CD14-positive monocyte (primary cell): ENCODE data around the gene SLC25A51. TPM values are rescaled to one million over a fixed set of nuclear protein-coding genes. Genes with fewer than 3 reads are reported as not detected.

ENCODE experiments used
- DNase-seq, 3 donors: peaks; one replicate each; pipeline ENCODE4 v3.0.0-alpha.2; 2011 to 2022
- H2AFZ ChIP-seq: 2 replicates; pipeline ENCODE4 v1.6.0; 2012; ENCODE audit warnings: mild to moderate bottlenecking, low read depth, low read length, inconsistent platforms; ENCODE audit not compliant: insufficient read depth, poor library complexity, severe bottlenecking
- H3K27ac ChIP-seq, 2 donors: 1 replicate in 1 of 2; 2 replicates in 1 of 2; pipeline ENCODE4 v1.5.1; 2012 to 2013; ENCODE audit warnings: low read length in 2 of 2, control low read depth in 1 of 2, inconsistent platforms in 1 of 2, low read depth in 1 of 2, mild to moderate bottlenecking in 1 of 2
- H3K27me3 ChIP-seq, 2 donors: one replicate each; pipeline versions ENCODE4 v1.6.0 to v1.6.1; 2011 to 2013; ENCODE audit warnings: low read length in 2 of 2; ENCODE audit not compliant: control insufficient read depth in 2 of 2, insufficient read depth in 2 of 2
- H3K36me3 ChIP-seq, 2 donors: replicated peaks in 1 of 2; 1 replicate in 1 of 2; 2 replicates in 1 of 2; pipeline versions ENCODE4 v1.5.1 to v1.6.1; 2012 to 2013; ENCODE audit warnings: low read length in 2 of 2, control low read depth in 1 of 2, inconsistent platforms in 1 of 2, mild to moderate bottlenecking in 1 of 2; ENCODE audit not compliant: insufficient read depth in 2 of 2, control insufficient read depth in 1 of 2
- H3K4me1 ChIP-seq, 2 donors: 1 replicate in 1 of 2; 2 replicates in 1 of 2; pipeline versions ENCODE4 v1.5.1 to v1.6.1; 2012 to 2013; ENCODE audit warnings: low read length in 2 of 2, control low read depth in 1 of 2, inconsistent platforms in 1 of 2, mild to moderate bottlenecking in 1 of 2, moderate library complexity in 1 of 2; ENCODE audit not compliant: insufficient read depth in 2 of 2, control insufficient read depth in 1 of 2
- H3K4me2 ChIP-seq: replicated peaks from 2 replicates; pipeline ENCODE3; 2012; ENCODE audit warnings: low read length, moderate library complexity, mild to moderate bottlenecking; ENCODE audit not compliant: poor library complexity, severe bottlenecking; ENCODE audit errors: extremely low read depth
- H3K4me3 ChIP-seq, 3 experiments: fragments of 200-600 bp in 1 of 3; sonication (generic) in 1 of 3; replicated peaks in 1 of 3; 1 replicate in 2 of 3; 2 replicates in 1 of 3; pipeline ENCODE4 v1.5.1; 2011 to 2013; ENCODE audit warnings: low read length in 3 of 3, mild to moderate bottlenecking in 3 of 3, control low read depth in 2 of 3, low read depth in 2 of 3, inconsistent platforms in 1 of 3, moderate library complexity in 1 of 3
- H3K79me2 ChIP-seq: 2 replicates; pipeline ENCODE4 v1.6.0; 2012; ENCODE audit warnings: mild to moderate bottlenecking, control low read depth, inconsistent platforms, low read length, moderate library complexity; ENCODE audit not compliant: insufficient read depth
- H3K9ac ChIP-seq: 2 replicates; pipeline ENCODE4 v1.6.0; 2017; ENCODE audit warnings: low read length, mild to moderate bottlenecking; ENCODE audit not compliant: insufficient read depth, poor library complexity, severe bottlenecking
- H3K9me3 ChIP-seq, 2 donors: replicated peaks in 1 of 2; 1 replicate in 1 of 2; 2 replicates in 1 of 2; pipeline versions ENCODE4 v1.5.1 to v1.6.1; 2012 to 2013; ENCODE audit warnings: low read length in 2 of 2, control low read depth in 1 of 2; ENCODE audit not compliant: control insufficient read depth in 1 of 2, insufficient read depth in 1 of 2
- H4K20me1 ChIP-seq: 2 replicates; pipeline ENCODE4 v1.6.0; 2012; ENCODE audit warnings: mild to moderate bottlenecking, low read length, control low read depth, moderate library complexity; ENCODE audit not compliant: insufficient read depth
- H3K27ac Mint-ChIP-seq, 7 donors: one replicate each; pipeline ENCODE4 v1.8.0; 2020; ENCODE audit warnings: mild to moderate bottlenecking in 7 of 7, mixed read lengths in 7 of 7, moderate library complexity in 6 of 7, inconsistent platforms in 2 of 7
- H3K27me3 Mint-ChIP-seq, 3 donors: one replicate each; pipeline ENCODE4 v1.8.0; 2021 to 2022; ENCODE audit warnings: low read depth in 3 of 3, mild to moderate bottlenecking in 3 of 3, mixed read lengths in 3 of 3, moderate library complexity in 3 of 3, inconsistent platforms in 1 of 3
- H3K36me3 Mint-ChIP-seq, 2 donors: one replicate each; pipeline ENCODE4 v1.8.0; 2020; ENCODE audit warnings: mixed read lengths in 2 of 2, inconsistent platforms in 1 of 2, mild to moderate bottlenecking in 1 of 2
- H3K4me1 Mint-ChIP-seq: one replicate; pipeline ENCODE4 v1.8.0; 2020; ENCODE audit warnings: mild to moderate bottlenecking, mixed read lengths
- H3K4me3 Mint-ChIP-seq, 2 donors: one replicate each; pipeline ENCODE4 v1.8.0; 2020; ENCODE audit warnings: mild to moderate bottlenecking in 2 of 2, mixed read lengths in 2 of 2, moderate library complexity in 1 of 2
- H3K9me3 Mint-ChIP-seq, 7 donors: one replicate each; pipeline ENCODE4 v1.8.0; 2020 to 2022; ENCODE audit warnings: mixed read lengths in 7 of 7, mild to moderate bottlenecking in 6 of 7, moderate library complexity in 6 of 7, inconsistent platforms in 2 of 7
- CTCF ChIP-seq: fragments of 200-600 bp; IDR thresholded peaks from one replicate; pipeline ENCODE4 v1.8.0; 2022; ENCODE audit warnings: antibody characterized with exemption, mild to moderate bottlenecking
- WGBS: methylation state at CpG from one replicate; pipeline ENCODE4 v1.1.5; 2013; ENCODE audit warnings: missing lambda C conversion rate; ENCODE audit not compliant: insufficient coverage; 5-methylcytosine and 5-hydroxymethylcytosine counted together
- intact Hi-C, 2 donors: fragments of 100-400 bp; cut with micrococcal nuclease; formaldehyde crosslinking; loops; one replicate each; pipeline versions ENCODE4 v1.15.0 to v1.15.1; 2023
- polyA plus RNA-seq, 3 donors: library from polyadenylated mRNA; depleted of rRNA in 1 of 3; unstranded in 2 of 3; stranded (reverse) in 1 of 3; fragments of 300-500 nt in 2 of 3; fragments of >200 nt in 1 of 3; fragmentation: Illumina TruSeq in 2 of 3; gene quantifications; 1 replicate in 2 of 3; 2 replicates in 1 of 3; pipeline ENCODE4 v1.2.3, GENCODE V29; 2012 to 2021

The SLC25A51 gene
- polyA plus RNA-seq, 3 donors, result 5.9 to 12.4 (median 8.9) TPM

- H3K9me3 ChIP-seq, result no peaks in the 10 kb centered on the region
- H3K36me3 ChIP-seq, result peaks cover 1 to 6% of the 10 kb centered on the region in 2 donors
- intact Hi-C loops, result no loop called here
- no peak overlapping the region for H3K4me2 ChIP-seq
- H3K27ac Mint-ChIP-seq, result no peak overlapping the region
- no peaks in the 10 kb centered on the region for H3K9me3 Mint-ChIP-seq
- H3K79me2 ChIP-seq, result no peaks in the 10 kb centered on the region
- H2AFZ ChIP-seq, result no peak overlapping the region
- H3K9ac ChIP-seq, result no peak overlapping the region
- no peaks in the 10 kb centered on the region for H3K27me3 ChIP-seq
- no peak overlapping the region for H3K27ac ChIP-seq
- H3K27me3 Mint-ChIP-seq, result peaks cover 0 to 5% (median 0%) of the 10 kb centered on the region in 3 donors
- H3K4me1 ChIP-seq, result no peaks in the 10 kb centered on the region
- H3K4me3 Mint-ChIP-seq, result no peak overlapping the region
- peaks cover 20 to 28% of the 10 kb centered on the region in 2 donors for H3K36me3 Mint-ChIP-seq
- no peak for DNase-seq
- H4K20me1 ChIP-seq, result no peaks in the 10 kb centered on the region
- no peaks in the 10 kb centered on the region for H3K4me1 Mint-ChIP-seq
- TF ChIP-seq CTCF, result no peak
- WGBS, result 97% methylated on average over 4 of the region's 6 CpGs
- no peak overlapping the region for H3K4me3 ChIP-seq
These were observed 48.8 kb upstream of the SLC25A51 start for GRCh38 chr9:37952731-37953130.

GRCh38 chr9:37951671-37952449 is 47.9 kb upstream of the SLC25A51 start:
- no peak overlapping the region for H2AFZ ChIP-seq
- H3K4me1 Mint-ChIP-seq, result no peaks in the 10 kb centered on the region
- H3K4me1 ChIP-seq, result no peaks in the 10 kb centered on the region
- H3K9ac ChIP-seq, result no peak overlapping the region
- no peak for DNase-seq
- H3K27ac ChIP-seq, result no peak overlapping the region
- no peak for TF ChIP-seq CTCF
- H3K4me2 ChIP-seq, result no peak overlapping the region
- H3K79me2 ChIP-seq, result no peaks in the 10 kb centered on the region
- H3K36me3 Mint-ChIP-seq, result peaks cover 25 to 32% of the 10 kb centered on the region in 2 donors
- 99% methylated on average over 9 of the region's 12 CpGs for WGBS
- no peaks in the 10 kb centered on the region for H3K9me3 ChIP-seq
- no peaks in the 10 kb centered on the region for H3K9me3 Mint-ChIP-seq
- H3K4me3 ChIP-seq, result no peak overlapping the region
- intact Hi-C loops, result no loop called here
- peaks cover 6% of the 10 kb centered on the region in 2 donors for H3K36me3 ChIP-seq
- peak overlapping the region in 3 of 7 donors; percentile 5 to 43 (median 20) for H3K27ac Mint-ChIP-seq
- H3K4me3 Mint-ChIP-seq, result no peak overlapping the region
- H4K20me1 ChIP-seq, result no peaks in the 10 kb centered on the region
- H3K27me3 ChIP-seq, result no peaks in the 10 kb centered on the region
- H3K27me3 Mint-ChIP-seq, result peaks cover 0 to 5% (median 0%) of the 10 kb centered on the region in 3 donors
